SK-MEL-5 (cell line): ENCODE data around the gene WDR86. TPM values are rescaled to one million over a fixed set of nuclear protein-coding genes. Genes with fewer than 3 reads are reported as not detected.

Experiments
- DNase-seq: peaks from one replicate; pipeline ENCODE4 v3.0.0-alpha.2; 2016; ENCODE audit warnings: low read depth, low spot score
- in situ Hi-C: cut with HindIII; loops from 2 replicates; pipeline ENCODE4 v1.10.0; 2016; ENCODE audit warnings: low sequenced_read_pairs, high pct_unique_total_duplicates, low pct_unique_long_range_greater_than_20kb
- total RNA-seq: library from RNA; depleted of rRNA; stranded (reverse); fragments of >200 nt; shearing (Covaris generic); gene quantifications from 2 replicates; pipeline ENCODE4 v1.2.3, GENCODE V29; 2014

WDR86 gene
- total RNA-seq, 1 experiment from 2014 or later = not detected

GRCh38 chr7:151431281-151431767 is 21.5 kb upstream of the WDR86 start:
- no peak for DNase-seq
- in situ Hi-C loops = no loop called here

- in situ Hi-C loops = no loop called here
- DNase-seq = no peak
Observed at GRCh38 chr7:151430391-151431205, 20.8 kb upstream of the WDR86 start.

GRCh38 chr7:151429560-151430331 is 19.9 kb upstream of the WDR86 start:
- DNase-seq = no peak
- in situ Hi-C loops = no loop called here

- in situ Hi-C loops = no loop called here
- no peak for DNase-seq
Observed at GRCh38 chr7:151429237-151429559, 19.4 kb upstream of the WDR86 start.

GRCh38 chr7:151428378-151429236 is 18.8 kb upstream of the WDR86 start:
- in situ Hi-C loops = no loop called here
- no peak for DNase-seq

- in situ Hi-C loops = no loop called here
- no peak for DNase-seq
Observed at GRCh38 chr7:151427705-151428377, 18.0 kb upstream of the WDR86 start.

GRCh38 chr7:151426904-151427704 is 17.3 kb upstream of the WDR86 start:
- in situ Hi-C loops = no loop called here

GRCh38 chr7:151426441-151426903 is 16.6 kb upstream of the WDR86 start:
- peak; percentile 43 for DNase-seq
- in situ Hi-C loops = no loop called here

More at GRCh38 chr7:151426904-151427704, 17.3 kb upstream of the WDR86 start:
- no peak for DNase-seq

- in situ Hi-C loops = no loop called here
- no peak for DNase-seq
Observed at GRCh38 chr7:151425670-151426440, 16.0 kb upstream of the WDR86 start.

- in situ Hi-C loops = no loop called here
- no peak for DNase-seq
Observed at GRCh38 chr7:151424799-151425198, 15.0 kb upstream of the WDR86 start.

GRCh38 chr7:151423936-151424335 is 14.1 kb upstream of the WDR86 start:
- DNase-seq = no peak
- in situ Hi-C loops = no loop called here

- no peak for DNase-seq
- in situ Hi-C loops = no loop called here
Observed at GRCh38 chr7:151423226-151423625, 13.4 kb upstream of the WDR86 start.

GRCh38 chr7:151422212-151422611 is 12.4 kb upstream of the WDR86 start:
- no peak for DNase-seq

GRCh38 chr7:151420144-151420543 is 10.3 kb upstream of the WDR86 start:
- in situ Hi-C loops = no loop called here
- DNase-seq = peak; percentile 71

More at GRCh38 chr7:151422212-151422611, 12.4 kb upstream of the WDR86 start:
- in situ Hi-C loops = no loop called here

GRCh38 chr7:151416941-151417315 is 7.1 kb upstream of the WDR86 start:
- no peak for DNase-seq
- in situ Hi-C loops = no loop called here
